Thoracic aorta (tissue), 2 donors: ENCODE results near the gene CREB3L2. TPM values are rescaled to one million over a fixed set of nuclear protein-coding genes. Genes with fewer than 3 reads are reported as not detected.

ENCODE experiments used
- ATAC-seq: fragments of 150-250 bp; one replicate; pipeline ENCODE4 v1.8.0; 2017; ENCODE audit warnings: low read depth; ENCODE audit not compliant: insufficient number of reproducible peaks, low FRiP score
- DNase-seq: peaks from one replicate; pipeline ENCODE4 v3.0.0-alpha.2; 2020; ENCODE audit warnings: low spot score
- H3K27ac ChIP-seq, 2 donors: fragments of 200-600 bp; sonication (generic); 1 replicate in 1 of 2; 2 replicates in 1 of 2; pipeline ENCODE4 v1.5.1; 2016; ENCODE audit warnings: mild to moderate bottlenecking in 2 of 2, moderate library complexity in 2 of 2
- H3K27me3 ChIP-seq: fragments of 200-600 bp; sonication (generic); replicated peaks from 2 replicates; pipeline ENCODE4 v1.6.0; 2016; ENCODE audit warnings: mild to moderate bottlenecking; ENCODE audit not compliant: insufficient read depth
- H3K36me3 ChIP-seq: fragments of 200-600 bp; sonication (generic); one replicate; pipeline ENCODE4 v1.5.1; 2016
- H3K4me1 ChIP-seq, 2 donors: fragments of 200-600 bp; sonication (generic); 1 replicate in 1 of 2; 2 replicates in 1 of 2; pipeline versions ENCODE4 v1.5.1 to v1.6.0; 2016; ENCODE audit warnings: low read depth in 2 of 2, mild to moderate bottlenecking in 1 of 2; ENCODE audit not compliant: control insufficient read depth in 1 of 2
- H3K4me3 ChIP-seq: fragments of 200-600 bp; sonication (generic); 2 replicates; pipeline ENCODE4 v1.5.1; 2016; ENCODE audit warnings: mild to moderate bottlenecking
- H3K9me3 ChIP-seq: fragments of 200-600 bp; sonication (generic); 2 replicates; pipeline ENCODE4 v1.5.1; 2016
- total RNA-seq, 2 donors: library from RNA; depleted of rRNA; stranded (reverse); fragments of >200 nt; gene quantifications; one replicate each; pipeline versions ENCODE4 v1.1.0 to v1.2.3, GENCODE V29; 2016
- TF ChIP-seq, protein P1 (sequence below): fragments of 200-600 bp; sonication (generic); IDR thresholded peaks from one replicate; pipeline ENCODE4 v1.5.1; 2019; ENCODE audit warnings: antibody characterized with exemption

Gene CREB3L2
- total RNA-seq, 2 donors from 2014 or later: 85.3 to 96.7 TPM

DNA sequence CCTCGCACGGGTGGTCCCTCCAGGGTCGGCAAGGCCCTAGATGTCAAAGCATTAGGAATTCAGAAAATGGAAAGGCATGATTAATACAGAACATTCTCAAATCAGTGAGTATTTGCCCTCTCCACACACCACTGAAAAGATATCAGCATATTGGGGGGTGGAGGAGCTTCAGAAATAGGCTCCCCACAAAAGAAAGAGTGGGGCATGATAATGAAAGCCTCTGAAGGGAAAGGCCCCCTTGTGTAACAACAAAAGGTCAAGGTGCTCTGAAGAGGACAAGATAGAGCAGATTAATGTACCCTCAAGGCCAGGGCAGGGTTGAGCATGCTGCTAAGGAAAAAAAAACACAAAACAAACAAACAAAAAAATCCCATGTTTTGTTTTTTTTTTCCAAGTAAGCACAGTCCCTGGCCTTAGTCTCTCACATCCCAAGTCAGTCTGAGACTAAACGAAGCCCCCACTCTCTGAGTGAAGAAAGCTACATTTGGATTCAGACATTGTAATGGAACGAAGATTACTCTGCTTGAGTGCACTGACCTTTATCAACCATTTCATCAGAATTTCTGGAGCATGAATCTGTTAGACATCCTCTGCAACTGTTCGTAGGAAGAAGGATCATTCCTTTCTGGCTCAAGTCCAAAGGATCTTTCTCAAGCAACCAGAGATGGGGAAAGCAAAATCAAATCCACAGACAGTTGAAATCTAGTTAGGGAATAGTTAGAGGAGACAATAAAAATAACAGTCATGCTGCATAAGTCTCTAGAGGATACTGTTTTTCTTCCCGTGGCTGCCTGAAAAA is 127.7 kb downstream of the CREB3L2 start:
- peak; percentile 1 for ATAC-seq
- Histone ChIP-seq H3K36me3 (peaks cover 15% of the 10 kb centered on the region), H3K27me3 (no peaks in the 10 kb centered on the region), H3K27ac (peak overlapping the region; percentile 6 to 50), H3K4me3 (no peak overlapping the region), H3K4me1 (peaks cover 23 to 54% of the 10 kb centered on the region in 2 donors), H3K9me3 (no peaks in the 10 kb centered on the region)
- DNase-seq: no peak
- TF ChIP-seq, protein P1, sequence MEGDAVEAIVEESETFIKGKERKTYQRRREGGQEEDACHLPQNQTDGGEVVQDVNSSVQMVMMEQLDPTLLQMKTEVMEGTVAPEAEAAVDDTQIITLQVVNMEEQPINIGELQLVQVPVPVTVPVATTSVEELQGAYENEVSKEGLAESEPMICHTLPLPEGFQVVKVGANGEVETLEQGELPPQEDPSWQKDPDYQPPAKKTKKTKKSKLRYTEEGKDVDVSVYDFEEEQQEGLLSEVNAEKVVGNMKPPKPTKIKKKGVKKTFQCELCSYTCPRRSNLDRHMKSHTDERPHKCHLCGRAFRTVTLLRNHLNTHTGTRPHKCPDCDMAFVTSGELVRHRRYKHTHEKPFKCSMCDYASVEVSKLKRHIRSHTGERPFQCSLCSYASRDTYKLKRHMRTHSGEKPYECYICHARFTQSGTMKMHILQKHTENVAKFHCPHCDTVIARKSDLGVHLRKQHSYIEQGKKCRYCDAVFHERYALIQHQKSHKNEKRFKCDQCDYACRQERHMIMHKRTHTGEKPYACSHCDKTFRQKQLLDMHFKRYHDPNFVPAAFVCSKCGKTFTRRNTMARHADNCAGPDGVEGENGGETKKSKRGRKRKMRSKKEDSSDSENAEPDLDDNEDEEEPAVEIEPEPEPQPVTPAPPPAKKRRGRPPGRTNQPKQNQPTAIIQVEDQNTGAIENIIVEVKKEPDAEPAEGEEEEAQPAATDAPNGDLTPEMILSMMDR: no peak

DNA sequence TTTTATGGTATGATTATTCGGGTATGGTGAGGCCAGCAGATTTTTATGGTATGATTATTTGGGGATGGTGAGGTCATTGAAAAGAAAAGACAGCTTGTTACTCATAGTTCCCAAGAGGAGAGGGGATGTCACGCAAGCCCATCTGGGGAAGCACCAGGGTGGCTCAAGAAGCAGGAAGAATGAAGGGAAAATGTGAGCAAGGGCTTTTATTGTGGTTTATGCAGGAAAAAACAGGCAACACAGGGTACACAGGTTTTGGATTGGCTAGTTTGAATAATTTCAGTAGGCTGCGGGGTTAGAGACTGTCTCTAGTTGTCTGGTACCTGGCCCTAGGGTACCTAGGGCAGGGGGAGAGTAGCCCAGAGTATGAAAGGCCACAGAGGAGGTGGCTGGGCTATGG is 128.4 kb downstream of the CREB3L2 start:
- no peak for ATAC-seq
- H3K9me3 ChIP-seq: no peaks in the 10 kb centered on the region
- no peak overlapping the region for H3K4me3 ChIP-seq
- H3K27ac ChIP-seq: peak overlapping the region; percentile 6 to 50
- no peaks in the 10 kb centered on the region for H3K27me3 ChIP-seq
- TF ChIP-seq, protein P1: no peak
- DNase-seq: no peak
- peaks cover 21 to 47% of the 10 kb centered on the region in 2 donors for H3K4me1 ChIP-seq
- H3K36me3 ChIP-seq: peaks cover 13% of the 10 kb centered on the region

DNA sequence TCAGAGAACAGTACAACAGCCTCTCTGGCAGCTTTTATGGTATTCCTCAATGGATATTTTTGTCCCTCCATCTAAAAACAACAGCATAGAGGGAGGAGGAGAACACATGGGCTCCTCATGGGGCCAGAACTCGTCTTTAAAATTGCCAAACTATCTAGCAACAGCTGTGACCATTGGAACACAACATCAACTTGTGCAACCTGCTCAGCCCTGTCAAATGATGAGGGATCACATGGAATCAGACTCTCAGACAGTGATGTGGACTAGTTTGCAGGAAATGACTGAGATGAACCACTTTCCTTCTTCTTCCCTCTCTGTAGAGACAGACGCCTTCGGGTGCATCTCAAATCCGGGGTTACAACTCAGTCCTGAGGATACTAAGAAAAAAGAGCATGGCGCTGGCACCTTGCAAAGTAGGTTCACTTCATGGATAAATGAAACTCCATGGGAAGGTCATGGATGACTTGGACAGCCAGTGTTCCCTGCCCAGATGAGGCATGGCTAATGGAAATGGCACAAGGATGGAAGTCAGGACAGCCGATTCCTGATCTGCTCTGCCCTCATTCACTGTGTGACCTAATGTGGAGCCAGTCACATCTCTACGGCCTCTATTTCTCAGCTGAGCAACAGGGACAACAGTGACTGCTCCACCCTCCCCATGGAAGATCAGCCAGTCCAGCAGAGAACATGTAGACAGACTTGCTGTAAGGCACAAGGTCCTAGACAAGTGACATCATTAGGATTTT is 130.5 kb downstream of the CREB3L2 start:
- DNase-seq (no peak), ATAC-seq (no peak)
- no peaks in the 10 kb centered on the region for H3K27me3 ChIP-seq
- H3K4me3 ChIP-seq: no peak overlapping the region
- peak overlapping the region in 1 of 2 donors; percentile 29 for H3K27ac ChIP-seq
- H3K4me1 ChIP-seq: peaks cover 13 to 27% of the 10 kb centered on the region in 2 donors
- H3K9me3 ChIP-seq: no peaks in the 10 kb centered on the region
- H3K36me3 ChIP-seq: peaks cover 13% of the 10 kb centered on the region
- TF ChIP-seq, protein P1: no peak

GRCh38 chr7:137870684-137871083 is 131.2 kb downstream of the CREB3L2 start:
- Histone ChIP-seq H3K9me3 (no peaks in the 10 kb centered on the region), H3K4me3 (no peak overlapping the region), H3K27ac (peak overlapping the region in 1 of 2 donors; percentile 29), H3K4me1 (peaks cover 13 to 27% of the 10 kb centered on the region in 2 donors), H3K36me3 (peaks cover 17% of the 10 kb centered on the region), H3K27me3 (no peaks in the 10 kb centered on the region)
- DNase-seq (no peak), ATAC-seq (no peak)
- TF ChIP-seq, protein P1: no peak

DNA sequence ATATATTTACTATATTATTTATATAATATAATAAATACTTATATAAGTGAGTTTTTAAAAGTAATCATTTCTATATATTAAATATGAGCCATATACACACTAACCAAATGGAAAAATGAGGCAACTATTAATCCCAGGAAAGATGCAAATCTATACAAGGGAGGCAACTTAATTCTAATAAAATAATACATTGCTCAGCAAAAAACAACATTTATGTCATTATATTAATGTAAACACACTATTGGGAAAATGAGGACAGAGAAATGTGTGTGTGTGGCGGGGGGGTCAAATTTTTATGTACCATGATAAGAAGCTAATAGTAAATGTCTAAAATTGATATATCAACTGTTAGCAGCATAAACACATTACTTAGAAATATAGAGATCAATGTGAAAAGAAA is 131.8 kb downstream of the CREB3L2 start:
- ATAC-seq (no peak), DNase-seq (no peak)
- Histone ChIP-seq H3K4me3 (no peak overlapping the region), H3K9me3 (no peaks in the 10 kb centered on the region), H3K36me3 (peaks cover 23% of the 10 kb centered on the region), H3K27me3 (no peaks in the 10 kb centered on the region), H3K27ac (no peak overlapping the region), H3K4me1 (peaks cover 11 to 22% of the 10 kb centered on the region in 2 donors)
- TF ChIP-seq, protein P1: no peak
